ENCODE data around the gene NPC1. TPM values are rescaled to one million over a fixed set of nuclear protein-coding genes. Genes with fewer than 3 reads are reported as not detected.

NPC1 gene
- total RNA-seq, 1 experiment from 2014 or later, result 39.6 TPM

- peaks cover 46% of the 10 kb centered on the region for H3K79me2 ChIP-seq (ENCODE audit: low read depth)
- peak overlapping the region; percentile 71; the same call in 1 of the 2 replicates for H2AFZ ChIP-seq
These were observed 1.1 kb downstream of the NPC1 start for GRCh38 chr18:23585007-23585871.

GRCh38 chr18:23584019-23584983, 2.0 kb downstream of the NPC1 start:
- peak overlapping the region; percentile 82; the same call in 1 of the 2 replicates for H3K4me3 ChIP-seq
- H3K9me3 ChIP-seq (ENCODE audit: insufficient read depth, low read depth), result no peaks in the 10 kb centered on the region
- peak overlapping the region; percentile 77 for H3K4me2 ChIP-seq
- BruUV-seq (replicated peaks), result no TSS peak
- no peaks in the 10 kb centered on the region for H3K27me3 ChIP-seq (ENCODE audit: insufficient read depth, low read depth)
- no peaks in the 10 kb centered on the region for H3K9me2 ChIP-seq (ENCODE audit: insufficient read depth)
- TF ChIP-seq EZH2 (IDR thresholded peaks at IDR 0.05; ENCODE audit: low read depth), result no peak
- TF ChIP-seq CTCF (conservative IDR thresholded peaks at IDR 0.05), result no peak
- peaks cover 17% of the 10 kb centered on the region for H3F3A ChIP-seq (ENCODE audit: insufficient read depth, low read depth)
- H3K79me2 ChIP-seq (ENCODE audit: low read depth), result peaks cover 52% of the 10 kb centered on the region
- CTCF ChIA-PET, result no interaction called here
- intact Hi-C loops (cut with micrococcal nuclease; ENCODE audit: unreplicated experiment), result no loop called here
- POLR2A ChIA-PET (ENCODE audit: unreplicated experiment), result interaction anchor here (0.6 kb wide), 1 partner anchor 33 kb away, joined by 5 read pairs; no protein-coding TSS in a partner anchor
- H3K4me1 ChIP-seq (replicated peaks; ENCODE audit: insufficient read depth), result peaks cover 19% of the 10 kb centered on the region
- H3K36me3 ChIP-seq (ENCODE audit: low read depth), result no peaks in the 10 kb centered on the region
- H4K20me1 ChIP-seq (ENCODE audit: insufficient read depth), result no peaks in the 10 kb centered on the region
- no peak for DNase-seq
- H2AFZ ChIP-seq, result no peak overlapping the region
- H3K27ac ChIP-seq, result peak overlapping the region; percentile 97

More at GRCh38 chr18:23585007-23585871, 1.1 kb downstream of the NPC1 start:
- H3K4me2 ChIP-seq, result peak overlapping the region; percentile 77
- peak; percentile 35 to 70 for DNase-seq
- TSS peak; percentile 91 for BruUV-seq (replicated peaks)
- POLR2A ChIA-PET (ENCODE audit: unreplicated experiment), result interaction anchor here (0.6 to 0.7 kb wide), 3 partner anchors 34 to 237 kb away, joined by 3 to 5 read pairs (median 5); no protein-coding TSS in a partner anchor
- CTCF ChIA-PET, result no interaction called here
- H4K20me1 ChIP-seq (ENCODE audit: insufficient read depth), result no peaks in the 10 kb centered on the region
- H3F3A ChIP-seq (ENCODE audit: insufficient read depth, low read depth), result peaks cover 17% of the 10 kb centered on the region
- H3K36me3 ChIP-seq (ENCODE audit: low read depth), result no peaks in the 10 kb centered on the region
- peaks cover 19% of the 10 kb centered on the region for H3K4me1 ChIP-seq (replicated peaks; ENCODE audit: insufficient read depth)
- H3K27ac ChIP-seq, result peak overlapping the region; percentile 97
- H3K9me2 ChIP-seq (ENCODE audit: insufficient read depth), result no peaks in the 10 kb centered on the region
- H3K9me3 ChIP-seq (ENCODE audit: insufficient read depth, low read depth), result no peaks in the 10 kb centered on the region
- intact Hi-C loops (cut with micrococcal nuclease; ENCODE audit: unreplicated experiment), result loop anchor here (5.0 kb wide), 1 partner anchor 68 kb away; no protein-coding TSS in a partner anchor
- H3K27me3 ChIP-seq (ENCODE audit: insufficient read depth, low read depth), result no peaks in the 10 kb centered on the region
- TF ChIP-seq EZH2 (IDR thresholded peaks at IDR 0.05; ENCODE audit: low read depth) (no peak), CTCF (conservative IDR thresholded peaks at IDR 0.05) (no peak)
- peak overlapping the region; percentile 82 for H3K4me3 ChIP-seq

Measured in PC-9 (cell line).